Mesendoderm (in vitro differentiated cells): ENCODE data around the gene PLAU.
A peak's percentile ranks its signal among the peaks of the same experiment; 100 is the strongest.

ENCODE experiments used
- DNase-seq: peaks from one replicate; pipeline ENCODE4 v3.0.0; 2013
- H2AK5ac ChIP-seq: 2 replicates; pipeline ENCODE4 v1.6.1; 2013; ENCODE audit warnings: low read length, inconsistent platforms
- H2BK120ac ChIP-seq: 2 replicates; pipeline ENCODE4 v1.6.1; 2013; ENCODE audit warnings: low read depth, mild to moderate bottlenecking, low read length, moderate library complexity, mixed read lengths
- H2BK15ac ChIP-seq: replicated peaks from 2 replicates; pipeline ENCODE4 v1.6.1; 2013; ENCODE audit warnings: low read depth, mild to moderate bottlenecking, moderate library complexity
- H2BK5ac ChIP-seq: 2 replicates; pipeline ENCODE4 v1.6.1; 2013; ENCODE audit warnings: low read length, inconsistent platforms
- H3K18ac ChIP-seq: 2 replicates; pipeline ENCODE4 v1.6.1; 2013; ENCODE audit warnings: mild to moderate bottlenecking, low read length, mixed read lengths
- H3K23ac ChIP-seq: one replicate; pipeline ENCODE4 v1.6.1; 2013; ENCODE audit warnings: low read length
- H3K27ac ChIP-seq: 2 replicates; pipeline ENCODE4 v1.5.1; 2013; ENCODE audit warnings: low read depth, mild to moderate bottlenecking, inconsistent platforms, low read length, moderate library complexity
- H3K27me3 ChIP-seq: 2 replicates; pipeline ENCODE4 v1.6.1; 2013; ENCODE audit warnings: low read length, control low read depth, mild to moderate bottlenecking, inconsistent platforms; ENCODE audit not compliant: insufficient read depth, poor library complexity
- H3K36me3 ChIP-seq: 2 replicates; pipeline ENCODE4 v1.6.1; 2013; ENCODE audit warnings: low read length, inconsistent platforms; ENCODE audit not compliant: control insufficient read depth, insufficient read depth
- H3K4ac ChIP-seq: one replicate; pipeline ENCODE4 v1.6.1; 2013; ENCODE audit warnings: low read depth, mild to moderate bottlenecking, low read length, moderate library complexity
- H3K4me1 ChIP-seq: 2 replicates; pipeline ENCODE4 v1.6.1; 2013; ENCODE audit warnings: low read depth, low read length, inconsistent platforms; ENCODE audit not compliant: control insufficient read depth
- H3K4me2 ChIP-seq: 2 replicates; pipeline ENCODE4 v1.6.1; 2013; ENCODE audit warnings: low read length
- H3K4me3 ChIP-seq: 2 replicates; pipeline ENCODE4 v1.5.1; 2013; ENCODE audit warnings: mild to moderate bottlenecking, low read length
- H3K56ac ChIP-seq: one replicate; pipeline ENCODE4 v1.6.1; 2013; ENCODE audit warnings: low read length
- H3K79me1 ChIP-seq: 2 replicates; pipeline ENCODE4 v1.6.1; 2013; ENCODE audit warnings: low read length, inconsistent platforms
- H3K79me2 ChIP-seq: 2 replicates; pipeline ENCODE4 v1.6.1; 2013; ENCODE audit warnings: mild to moderate bottlenecking, low read length; ENCODE audit not compliant: control insufficient read depth, insufficient read depth
- H3K9ac ChIP-seq: 2 replicates; pipeline ENCODE4 v1.6.1; 2013; ENCODE audit warnings: low read length, inconsistent platforms
- H4K5ac ChIP-seq: one replicate; pipeline ENCODE4 v1.6.1; 2013; ENCODE audit warnings: low read length
- H4K8ac ChIP-seq: one replicate; pipeline ENCODE4 v1.6.1; 2013; ENCODE audit warnings: low read depth, mild to moderate bottlenecking, control low read depth, low read length, moderate library complexity
- WGBS: extraction: QIAGEN DNeasy Blood & Tissue Kit; methylation state at CpG from one replicate; pipeline ENCODE4 v1.1.7; 2013; ENCODE audit warnings: low lambda C conversion rate, missing lambda C conversion rate; ENCODE audit not compliant: insufficient coverage; ENCODE audit errors: extremely low coverage; 5-methylcytosine and 5-hydroxymethylcytosine counted together

Gene PLAU

GRCh38 chr10:73905256-73906020 is 5.5 kb upstream of the PLAU start:
- Histone ChIP-seq H3K36me3 (no peaks in the 10 kb centered on the region), H2BK15ac (no peak overlapping the region), H3K4me2 (no peak overlapping the region), H2BK5ac (no peak overlapping the region), H3K4ac (no peak overlapping the region), H3K79me2 (no peaks in the 10 kb centered on the region), H3K27me3 (no peaks in the 10 kb centered on the region), H3K18ac (no peak overlapping the region), H4K8ac (no peak overlapping the region), H3K56ac (no peak overlapping the region), H2BK120ac (no peak overlapping the region), H4K5ac (no peak overlapping the region), H3K23ac (no peak overlapping the region), H2AK5ac (no peak overlapping the region), H3K9ac (no peak overlapping the region), H3K4me1 (peaks cover 11% of the 10 kb centered on the region), H3K4me3 (no peak overlapping the region), H3K79me1 (no peaks in the 10 kb centered on the region), H3K27ac (no peak overlapping the region)
- WGBS: no CpG with 5 or more reads among the region's 4 CpGs
- DNase-seq: no peak

DNA sequence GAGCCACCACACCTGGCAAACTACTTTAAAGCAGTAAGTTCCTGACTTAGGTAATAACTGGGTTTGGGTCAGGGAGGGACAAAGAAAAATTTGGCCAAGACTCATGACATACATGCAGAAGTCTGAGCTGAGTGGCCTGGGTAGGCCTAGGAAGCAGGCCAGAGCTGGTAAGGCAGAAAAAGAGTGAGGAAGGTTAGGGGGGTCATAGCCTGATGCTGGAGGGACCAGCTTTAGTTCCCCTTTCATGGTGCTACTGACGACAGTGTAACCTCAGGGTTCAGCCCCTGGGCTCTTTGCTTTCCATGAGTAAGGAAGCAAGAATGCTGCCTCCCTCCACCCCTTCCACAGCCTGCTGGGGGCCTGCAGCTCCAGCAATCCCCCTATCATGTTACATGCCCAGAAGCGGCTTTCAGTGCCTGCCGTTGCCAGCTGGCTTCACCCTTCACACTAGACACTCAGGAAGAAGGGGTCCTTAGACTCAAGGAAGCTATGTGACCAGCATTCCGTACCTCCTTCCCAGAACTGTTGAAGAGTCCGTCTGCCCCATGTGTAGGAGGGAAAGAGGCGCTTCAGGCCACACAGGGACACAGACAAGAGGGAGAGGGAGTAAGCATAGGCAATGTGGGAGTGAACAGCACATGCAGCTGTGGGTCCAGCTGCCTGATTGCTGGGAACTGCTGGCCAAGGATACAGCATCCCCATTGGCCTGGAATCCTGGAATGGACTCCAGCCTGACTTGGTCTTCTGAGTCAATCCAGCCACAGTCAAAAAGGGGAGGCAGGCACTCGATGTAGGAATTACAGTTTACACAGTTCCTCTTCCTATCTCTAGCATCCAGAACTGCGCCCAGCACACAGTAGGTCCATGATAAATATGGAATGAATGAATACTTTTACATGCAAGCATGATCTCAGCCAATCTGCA is 4.1 kb upstream of the PLAU start:
- H2BK5ac ChIP-seq: peak overlapping the region; percentile 30
- peak overlapping the region; percentile 21 for H3K4me2 ChIP-seq
- no peak overlapping the region for H3K23ac ChIP-seq
- H4K5ac ChIP-seq: no peak overlapping the region
- no peaks in the 10 kb centered on the region for H3K36me3 ChIP-seq
- H3K79me2 ChIP-seq: no peaks in the 10 kb centered on the region
- H3K56ac ChIP-seq: peak overlapping the region; percentile 70
- H2BK15ac ChIP-seq: peak overlapping the region; percentile 15
- H3K4me3 ChIP-seq: no peak overlapping the region
- no CpG with 5 or more reads among the region's 8 CpGs for WGBS
- no peak overlapping the region for H4K8ac ChIP-seq
- peak; percentile 97 for DNase-seq
- H3K4me1 ChIP-seq: peaks cover 13% of the 10 kb centered on the region
- H3K18ac ChIP-seq: peak overlapping the region; percentile 33
- H3K79me1 ChIP-seq: peaks cover 1% of the 10 kb centered on the region
- H2AK5ac ChIP-seq: peak overlapping the region; percentile 41
- H3K9ac ChIP-seq: peak overlapping the region; percentile 10
- H3K27me3 ChIP-seq: no peaks in the 10 kb centered on the region
- H3K27ac ChIP-seq: peak overlapping the region; percentile 41
- peak overlapping the region; percentile 25 for H3K4ac ChIP-seq
- no peak overlapping the region for H2BK120ac ChIP-seq

DNA sequence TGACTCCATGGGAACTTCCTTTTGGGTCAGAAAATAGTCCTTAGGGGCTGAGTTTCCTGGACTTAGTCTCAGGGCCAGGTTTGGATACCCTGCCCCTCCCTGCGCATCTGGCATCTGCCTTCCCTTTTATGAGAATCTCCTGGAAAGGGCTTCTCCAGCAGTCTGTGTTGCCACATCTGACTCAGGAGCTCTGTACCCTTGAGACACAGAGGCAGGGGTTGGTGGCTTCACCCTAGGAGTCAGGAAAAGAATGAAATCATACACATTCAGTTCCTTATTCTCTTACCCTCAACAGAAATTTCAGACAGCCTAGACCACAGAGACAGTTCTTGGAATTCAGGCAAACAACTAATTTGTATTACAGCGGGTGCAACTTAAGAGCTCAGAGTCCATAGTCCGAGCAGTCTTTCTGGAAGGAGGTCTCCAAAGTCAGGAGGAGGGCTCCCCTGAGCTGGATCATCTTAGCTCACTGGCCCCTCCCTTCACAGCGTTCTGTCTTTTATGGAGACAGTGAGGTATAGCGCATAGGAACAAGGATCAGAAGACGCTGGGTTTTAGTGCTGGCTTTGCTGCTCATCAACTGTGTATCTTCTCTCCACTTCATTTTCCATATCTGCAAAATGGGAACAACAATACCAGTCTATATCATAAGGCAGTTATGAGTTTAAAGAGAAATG is 3.0 kb upstream of the PLAU start:
- Histone ChIP-seq H3K79me2 (no peaks in the 10 kb centered on the region), H3K4me1 (peaks cover 16% of the 10 kb centered on the region), H2BK120ac (no peak overlapping the region), H3K36me3 (no peaks in the 10 kb centered on the region), H3K23ac (peak overlapping the region; percentile 6), H3K79me1 (peaks cover 4% of the 10 kb centered on the region), H4K5ac (no peak overlapping the region), H3K4me2 (no peak overlapping the region), H3K9ac (no peak overlapping the region), H3K27me3 (no peaks in the 10 kb centered on the region), H4K8ac (no peak overlapping the region), H3K4ac (no peak overlapping the region), H3K4me3 (no peak overlapping the region), H2BK5ac (no peak overlapping the region), H2BK15ac (peak overlapping the region; percentile 76), H3K18ac (peak overlapping the region; percentile 61), H2AK5ac (peak overlapping the region; percentile 43), H3K56ac (no peak overlapping the region), H3K27ac (no peak overlapping the region)
- WGBS: no CpG with 5 or more reads among the region's 6 CpGs
- DNase-seq: no peak

- peak overlapping the region; percentile 10 for H2BK15ac ChIP-seq
- no peaks in the 10 kb centered on the region for H3K27me3 ChIP-seq
- H3K9ac ChIP-seq: no peak overlapping the region
- H4K8ac ChIP-seq: no peak overlapping the region
- peaks cover 4% of the 10 kb centered on the region for H3K79me1 ChIP-seq
- peak; percentile 82 for DNase-seq
- peaks cover 16% of the 10 kb centered on the region for H3K4me1 ChIP-seq
- H3K18ac ChIP-seq: peak overlapping the region; percentile 4
- H3K23ac ChIP-seq: no peak overlapping the region
- no peak overlapping the region for H2BK5ac ChIP-seq
- H4K5ac ChIP-seq: no peak overlapping the region
- no peaks in the 10 kb centered on the region for H3K36me3 ChIP-seq
- no peak overlapping the region for H3K27ac ChIP-seq
- peak overlapping the region; percentile 1 for H3K56ac ChIP-seq
- no peak overlapping the region for H2AK5ac ChIP-seq
- no peaks in the 10 kb centered on the region for H3K79me2 ChIP-seq
- H3K4me2 ChIP-seq: no peak overlapping the region
- H3K4ac ChIP-seq: peak overlapping the region; percentile 39
- no peak overlapping the region for H2BK120ac ChIP-seq
- no peak overlapping the region for H3K4me3 ChIP-seq
- no CpG with 5 or more reads among the region's 10 CpGs for WGBS
These were observed 1.9 kb upstream of the PLAU start for GRCh38 chr10:73908853-73909539.

DNA sequence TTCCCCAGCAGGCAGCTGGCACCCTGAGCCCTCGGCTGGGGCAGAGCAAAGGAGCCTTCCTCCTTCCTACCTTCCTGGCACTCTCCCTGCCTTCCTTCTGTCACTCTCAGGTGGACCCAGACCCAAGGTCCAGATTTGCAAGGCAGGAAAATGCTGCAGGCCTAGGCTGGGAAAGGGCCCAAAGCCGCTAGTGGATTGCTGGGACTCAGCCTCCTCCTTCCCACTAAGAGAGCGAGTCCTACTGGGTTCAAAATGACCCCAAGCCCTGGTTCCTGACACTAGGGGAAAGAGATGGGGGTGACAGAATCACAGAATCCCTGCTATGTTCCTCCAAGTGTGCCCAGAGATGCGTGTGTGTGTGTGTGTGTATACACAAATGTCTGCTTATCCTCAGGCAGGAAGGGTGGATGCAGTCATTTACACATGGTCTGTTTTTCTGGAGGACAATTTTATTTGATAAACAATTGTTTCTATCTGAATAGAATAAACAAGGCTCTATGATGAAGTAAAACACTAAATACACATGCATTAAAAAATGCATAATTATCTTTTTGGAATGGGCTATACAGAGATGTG is 1.3 kb upstream of the PLAU start:
- H3K4ac ChIP-seq: no peak overlapping the region
- peak overlapping the region; percentile 4 for H3K18ac ChIP-seq
- H3K4me2 ChIP-seq: no peak overlapping the region
- H3K4me3 ChIP-seq: no peak overlapping the region
- no peak overlapping the region for H2BK120ac ChIP-seq
- no peak overlapping the region for H3K27ac ChIP-seq
- no peak overlapping the region for H2BK5ac ChIP-seq
- H2BK15ac ChIP-seq: no peak overlapping the region
- no peak overlapping the region for H3K9ac ChIP-seq
- no peaks in the 10 kb centered on the region for H3K36me3 ChIP-seq
- H3K23ac ChIP-seq: no peak overlapping the region
- H4K5ac ChIP-seq: no peak overlapping the region
- H4K8ac ChIP-seq: no peak overlapping the region
- peaks cover 16% of the 10 kb centered on the region for H3K4me1 ChIP-seq
- peak overlapping the region; percentile 1 for H3K56ac ChIP-seq
- no peak overlapping the region for H2AK5ac ChIP-seq
- peaks cover 4% of the 10 kb centered on the region for H3K79me1 ChIP-seq
- WGBS: no CpG with 5 or more reads among the region's 4 CpGs
- no peaks in the 10 kb centered on the region for H3K27me3 ChIP-seq
- no peaks in the 10 kb centered on the region for H3K79me2 ChIP-seq
- DNase-seq: no peak
